HepG2 (cell line): ENCODE results near the gene FASLG. TPM values are rescaled to one million over a fixed set of nuclear protein-coding genes. Genes with fewer than 3 reads are reported as not detected.

Experiments
- ATAC-seq: fragments of 200-7000 bp; cut with Tn5 transposase; 3 replicates; pipeline ENCODE4 v1.9.1; 2020; ENCODE audit warnings: mild to moderate bottlenecking, moderate library complexity
- BruUV-seq: library from RNA; stranded (reverse); fragments of 400-500 nt; replicated peaks from 2 replicates; lab custom pipeline; 2021; lab: Mats Ljungman, UMichigan
- CTCF ChIA-PET: fragments of 300-600 bp; formaldehyde crosslinking; extraction: SDS; loops from one replicate; lab custom pipeline; 2021; ENCODE audit warnings: low total read pairs, inconsistent platforms, low intra/inter-chr PET ratio; lab: Yijun Ruan, JAX
- POLR2A ChIA-PET: fragments of 350-600 bp; sonication (Branson Sonifier 250); formaldehyde crosslinking; loops from one replicate; lab custom pipeline; 2020; ENCODE audit warnings: antibody characterized with exemption, inconsistent platforms; lab: Yijun Ruan, JAX
- DNase-seq: peaks from one replicate; pipeline ENCODE4 v3.0.0-alpha.2; 2015; ENCODE audit warnings: low spot score
- FAIRE-seq: peaks from 3 replicates; lab custom pipeline; 2011; peaks lifted over from hg19 to GRCh38; lab: Jason Lieb, UNC
- H2AFZ ChIP-seq: one replicate; pipeline ENCODE4 v1.6.1; 2011; ENCODE audit warnings: low read length, inconsistent platforms
- H3K27ac ChIP-seq: fragments of 300-600 bp; 3 replicates; pipeline ENCODE4 v1.8.0; 2011; ENCODE audit warnings: mixed run types, mild to moderate bottlenecking, mixed read lengths, low read length, inconsistent platforms; ENCODE audit not compliant: insufficient read depth; ENCODE audit errors: extremely low read length
- H3K27me3 ChIP-seq, 2 experiments: fragments of 200-600 bp in 1 of 2; 2 replicates in 1 of 2; 3 replicates in 1 of 2; pipeline versions ENCODE4 v1.6.0 to v1.8.0; 2011; ENCODE audit warnings: low read length in 2 of 2, mild to moderate bottlenecking in 2 of 2, moderate library complexity in 2 of 2, inconsistent platforms in 1 of 2; ENCODE audit not compliant: insufficient read depth in 2 of 2, control insufficient read depth in 1 of 2
- H3K36me3 ChIP-seq, 2 experiments: fragments of 200-600 bp in 1 of 2; replicated peaks in 1 of 2; 2 replicates in 1 of 2; 3 replicates in 1 of 2; pipeline versions ENCODE4 v1.5.1 to v1.8.0; 2011; ENCODE audit warnings: low read length in 2 of 2, inconsistent platforms in 1 of 2; ENCODE audit not compliant: insufficient read depth in 2 of 2, control insufficient read depth in 1 of 2
- H3K4me1 ChIP-seq: 2 replicates; pipeline ENCODE4 v1.5.1; 2012; ENCODE audit warnings: low read length, inconsistent platforms; ENCODE audit not compliant: insufficient read depth
- H3K4me2 ChIP-seq: 2 replicates; pipeline ENCODE4 v1.6.0; 2011; ENCODE audit warnings: low read depth, low read length, inconsistent platforms
- H3K4me3 ChIP-seq, 3 experiments: fragments of 200-600 bp in 1 of 3; sonication (generic), shearing (Covaris generic) in 1 of 3; replicated peaks in 1 of 3; 2 replicates each; pipeline ENCODE4 v1.5.1; 2011 to 2016; ENCODE audit warnings: low read length in 3 of 3, inconsistent platforms in 2 of 3, low read depth in 2 of 3, mild to moderate bottlenecking in 2 of 3, control low read depth in 1 of 3, mixed read lengths in 1 of 3; ENCODE audit not compliant: insufficient read depth in 1 of 3
- H3K79me2 ChIP-seq: one replicate; pipeline ENCODE4 v1.6.1; 2011; ENCODE audit warnings: low read length, inconsistent platforms; ENCODE audit not compliant: insufficient read depth
- H3K9ac ChIP-seq: 2 replicates; pipeline ENCODE4 v1.6.0; 2011; ENCODE audit warnings: mild to moderate bottlenecking, low read depth, low read length, inconsistent platforms; ENCODE audit not compliant: insufficient read depth
- H3K9me3 ChIP-seq: 2 replicates; pipeline ENCODE4 v1.5.1; 2012; ENCODE audit warnings: mild to moderate bottlenecking, low read length
- H4K20me1 ChIP-seq: 2 replicates; pipeline ENCODE4 v1.6.0; 2011; ENCODE audit warnings: inconsistent platforms, mild to moderate bottlenecking, low read length, moderate library complexity; ENCODE audit not compliant: insufficient read depth
- MED13 ChIP-seq: sonication (generic); formaldehyde crosslinking; IDR thresholded peaks from 2 replicates; pipeline ENCODE4 v1.5.0; 2020; ENCODE audit warnings: missing genetic modification reagents
- MTERF4 ChIP-seq: sonication (generic); formaldehyde crosslinking; IDR thresholded peaks from 2 replicates; pipeline ENCODE4 v1.8.0; 2023; ENCODE audit warnings: mild to moderate bottlenecking, missing genetic modification reagents
- NBN ChIP-seq: fragments of 450-650 bp; conservative IDR thresholded peaks from 2 replicates; pipeline ENCODE4 v1.6.1; 2017
- PPARG ChIP-seq: conservative IDR thresholded peaks from 2 replicates; pipeline ENCODE4 v1.6.1; 2016; ENCODE audit warnings: missing biosample characterization, missing genetic modification reagents
- PRDM15 ChIP-seq: sonication (generic); formaldehyde crosslinking; IDR thresholded peaks from 2 replicates; pipeline ENCODE4 v1.4.0; 2020; ENCODE audit warnings: missing genetic modification reagents
- ZNF646 ChIP-seq: sonication (generic); formaldehyde crosslinking; IDR thresholded peaks from 2 replicates; pipeline ENCODE4 v1.9.0; 2021; ENCODE audit warnings: mild to moderate bottlenecking, missing genetic modification reagents
- WGBS: methylation state at CpG from one replicate; pipeline ENCODE4 v1.1.6; 2017; ENCODE audit warnings: low lambda C conversion rate; 5-methylcytosine and 5-hydroxymethylcytosine counted together
- in situ Hi-C: cut with HindIII; loops from 2 replicates; pipeline ENCODE4 v1.10.0; 2017; ENCODE audit warnings: low pct_unique_long_range_greater_than_20kb; ENCODE audit not compliant: extremely low pct_ligation_motif_present
- intact Hi-C: fragments of 100-400 bp; cut with micrococcal nuclease; formaldehyde crosslinking; loops from one replicate; pipeline ENCODE4 v1.10.0; 2022; ENCODE audit not compliant: unreplicated experiment
- polyA plus RNA-seq, 8 experiments: library from polyadenylated mRNA; depleted of rRNA in 3 of 8; stranded (reverse) in 7 of 8; unstranded in 1 of 8; fragments of >200 nt; fragmentation: Illumina TruSeq in 4 of 8; extraction: Trizol in 4 of 8; gene quantifications; 2 replicates each; pipeline versions ENCODE4 v1.2.1 to v1.2.3, GENCODE V29; 2011 to 2016; ENCODE audit warnings: low read depth in 4 of 8, missing spikeins in 1 of 8, mixed read lengths in 1 of 8; ENCODE audit not compliant: insufficient read depth in 1 of 8
- total RNA-seq, 5 experiments: library from RNA; depleted of rRNA; stranded (reverse); fragments of >200 nt; fragmentation: Illumina TruSeq; extraction: Trizol; gene quantifications; 2 replicates each; pipeline ENCODE4 v1.2.3, GENCODE V29; 2016; ENCODE audit warnings: low read depth in 1 of 5
- TF ChIP-seq, protein P1 (sequence below): sonication (generic); formaldehyde crosslinking; conservative IDR thresholded peaks from 2 replicates; pipeline ENCODE4 v1.8.0; 2022; ENCODE audit warnings: mild to moderate bottlenecking, moderate library complexity, missing genetic modification reagents
- TF ChIP-seq, protein P2 (sequence below): conservative IDR thresholded peaks from 2 replicates; pipeline ENCODE4 v1.6.1; 2018; ENCODE audit warnings: missing genetic modification reagents

Gene FASLG
- total and polyA plus RNA-seq, 2 of the 13 experiments (the other 11 are each of a cell fraction or from before 2014, with no cell fraction given), result 0.08 TPM; not detected in 1

DNA sequence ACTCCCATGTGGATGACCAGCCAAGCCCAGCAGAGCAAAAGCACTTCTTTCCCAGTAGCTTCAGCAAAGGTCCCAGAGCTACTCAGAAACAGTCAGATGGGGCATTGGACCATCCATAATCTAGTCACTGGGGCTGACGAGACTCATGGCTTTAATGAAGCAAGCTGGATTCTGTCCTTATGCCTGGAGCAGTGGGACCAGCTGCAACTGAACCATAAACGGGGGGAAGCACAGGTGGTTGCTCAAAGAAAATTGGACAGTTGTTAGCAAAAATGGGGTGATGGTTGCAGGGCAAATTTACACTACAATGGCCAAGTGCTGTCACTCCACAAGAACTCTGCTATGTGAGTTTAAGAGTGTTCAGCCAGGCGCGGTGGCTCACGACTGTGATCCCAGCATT is 17.4 kb upstream of the FASLG start:
- H3K9ac ChIP-seq, result no peak overlapping the region
- in situ Hi-C loops (no loop called here), intact Hi-C loops (no loop called here)
- BruUV-seq, result no TSS peak
- no peaks in the 10 kb centered on the region for H3K36me3 ChIP-seq
- H3K9me3 ChIP-seq, result no peaks in the 10 kb centered on the region
- ChIA-PET POLR2A (no interaction called here), CTCF (no interaction called here)
- DNase-seq (no peak), FAIRE-seq (no peak), ATAC-seq (no peak)
- no peaks in the 10 kb centered on the region for H4K20me1 ChIP-seq
- H3K4me3 ChIP-seq, result no peak overlapping the region
- H3K27ac ChIP-seq, result no peak overlapping the region
- H3K4me2 ChIP-seq, result no peak overlapping the region
- H3K4me1 ChIP-seq, result peaks cover 33% of the 10 kb centered on the region
- peaks cover 0 to 6% of the 10 kb centered on the region in 2 experiments; a peak in 1 of 5 replicates for H3K27me3 ChIP-seq
- H2AFZ ChIP-seq, result no peak overlapping the region
- WGBS, result 69% methylated on average over 5 of the region's 5 CpGs
- H3K79me2 ChIP-seq, result no peaks in the 10 kb centered on the region
- TF ChIP-seq NBN, result no peak
- no peak for TF ChIP-seq PPARG
- TF ChIP-seq MED13 (CRISPR knock-in tag), result no peak
- no peak for TF ChIP-seq PRDM15 (CRISPR knock-in tag)
- TF ChIP-seq ZNF646 (CRISPR knock-in tag), result no peak
- no peak for TF ChIP-seq MTERF4 (CRISPR knock-in tag)
- TF ChIP-seq, protein P1, sequence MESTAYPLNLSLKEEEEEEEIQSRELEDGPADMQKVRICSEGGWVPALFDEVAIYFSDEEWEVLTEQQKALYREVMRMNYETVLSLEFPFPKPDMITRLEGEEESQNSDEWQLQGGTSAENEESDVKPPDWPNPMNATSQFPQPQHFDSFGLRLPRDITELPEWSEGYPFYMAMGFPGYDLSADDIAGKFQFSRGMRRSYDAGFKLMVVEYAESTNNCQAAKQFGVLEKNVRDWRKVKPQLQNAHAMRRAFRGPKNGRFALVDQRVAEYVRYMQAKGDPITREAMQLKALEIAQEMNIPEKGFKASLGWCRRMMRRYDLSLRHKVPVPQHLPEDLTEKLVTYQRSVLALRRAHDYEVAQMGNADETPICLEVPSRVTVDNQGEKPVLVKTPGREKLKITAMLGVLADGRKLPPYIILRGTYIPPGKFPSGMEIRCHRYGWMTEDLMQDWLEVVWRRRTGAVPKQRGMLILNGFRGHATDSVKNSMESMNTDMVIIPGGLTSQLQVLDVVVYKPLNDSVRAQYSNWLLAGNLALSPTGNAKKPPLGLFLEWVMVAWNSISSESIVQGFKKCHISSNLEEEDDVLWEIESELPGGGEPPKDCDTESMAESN (CRISPR knock-in tag), result no peak
- TF ChIP-seq, protein P2, sequence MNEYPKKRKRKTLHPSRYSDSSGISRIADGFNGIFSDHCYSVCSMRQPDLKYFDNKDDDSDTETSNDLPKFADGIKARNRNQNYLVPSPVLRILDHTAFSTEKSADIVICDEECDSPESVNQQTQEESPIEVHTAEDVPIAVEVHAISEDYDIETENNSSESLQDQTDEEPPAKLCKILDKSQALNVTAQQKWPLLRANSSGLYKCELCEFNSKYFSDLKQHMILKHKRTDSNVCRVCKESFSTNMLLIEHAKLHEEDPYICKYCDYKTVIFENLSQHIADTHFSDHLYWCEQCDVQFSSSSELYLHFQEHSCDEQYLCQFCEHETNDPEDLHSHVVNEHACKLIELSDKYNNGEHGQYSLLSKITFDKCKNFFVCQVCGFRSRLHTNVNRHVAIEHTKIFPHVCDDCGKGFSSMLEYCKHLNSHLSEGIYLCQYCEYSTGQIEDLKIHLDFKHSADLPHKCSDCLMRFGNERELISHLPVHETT (CRISPR knock-in tag), result no peak
